IMR-90 (cell line): ENCODE data around the gene C10orf90. TPM values are rescaled to one million over a fixed set of nuclear protein-coding genes. Genes with fewer than 3 reads are reported as not detected.

Experiments used
- ATAC-seq: fragments of 200-7000 bp; cut with Tn5 transposase; 2 replicates; pipeline ENCODE4 v1.9.1; 2020; ENCODE audit warnings: low read depth, mild to moderate bottlenecking, moderate library complexity
- BruUV-seq: library from RNA; stranded (reverse); fragments of 400-500 nt; replicated peaks from 2 replicates; lab custom pipeline; 2021; lab: Mats Ljungman, UMichigan
- CTCF ChIA-PET: fragments of 300-600 bp; formaldehyde crosslinking; extraction: SDS; loops from one replicate; lab custom pipeline; 2021; ENCODE audit warnings: antibody characterized with exemption; lab: Yijun Ruan, JAX
- POLR2A ChIA-PET: fragments of 300-600 bp; sonication (Branson Sonifier 250); formaldehyde crosslinking; loops from one replicate; lab custom pipeline; 2022; ENCODE audit warnings: antibody characterized with exemption; ENCODE audit not compliant: unreplicated experiment; lab: Charles Lee
- DNase-seq: peaks from one replicate; pipeline ENCODE4 v3.0.0; 2013
- H2AFZ ChIP-seq: replicated peaks from 2 replicates; pipeline ENCODE3; 2013; ENCODE audit warnings: low read length, mild to moderate bottlenecking; ENCODE audit not compliant: poor library complexity
- H2AK5ac ChIP-seq: 2 replicates; pipeline ENCODE4 v1.6.1; 2013; ENCODE audit warnings: low read depth, low read length, inconsistent platforms
- H2AK9ac ChIP-seq: replicated peaks from 2 replicates; pipeline ENCODE3; 2013; ENCODE audit warnings: mild to moderate bottlenecking, low read depth, low read length, moderate library complexity; ENCODE audit not compliant: poor library complexity
- H2BK120ac ChIP-seq: 2 replicates; pipeline ENCODE4 v1.6.1; 2013; ENCODE audit warnings: low read depth, low read length, inconsistent platforms
- H2BK15ac ChIP-seq: 3 replicates; pipeline ENCODE4 v1.6.1; 2013; ENCODE audit warnings: low read depth, low read length, inconsistent platforms
- H2BK20ac ChIP-seq: 2 replicates; pipeline ENCODE4 v1.6.1; 2013; ENCODE audit warnings: low read depth, mild to moderate bottlenecking, inconsistent platforms, low read length, moderate library complexity
- H2BK5ac ChIP-seq: 2 replicates; pipeline ENCODE4 v1.6.1; 2013; ENCODE audit warnings: mild to moderate bottlenecking, low read depth, low read length, inconsistent platforms; ENCODE audit not compliant: poor library complexity, severe bottlenecking
- H3K14ac ChIP-seq: replicated peaks from 2 replicates; pipeline ENCODE4 v1.6.1; 2013; ENCODE audit warnings: low read depth, low read length, inconsistent platforms
- H3K18ac ChIP-seq: 2 replicates; pipeline ENCODE4 v1.6.1; 2013; ENCODE audit warnings: low read depth, low read length, control low read depth
- H3K23ac ChIP-seq: 2 replicates; pipeline ENCODE4 v1.6.1; 2013; ENCODE audit warnings: low read depth, low read length, inconsistent platforms
- H3K27ac ChIP-seq: 2 replicates; pipeline ENCODE4 v1.5.1; 2013; ENCODE audit warnings: mild to moderate bottlenecking, control low read depth, low read length; ENCODE audit not compliant: insufficient read depth
- H3K27me3 ChIP-seq: 2 replicates; pipeline ENCODE4 v1.6.1; 2013; ENCODE audit warnings: low read length; ENCODE audit not compliant: control insufficient read depth, insufficient read depth
- H3K36me3 ChIP-seq: 2 replicates; pipeline ENCODE4 v1.6.1; 2013; ENCODE audit warnings: low read length, mixed read lengths; ENCODE audit not compliant: control insufficient read depth, insufficient read depth
- H3K4ac ChIP-seq: 2 replicates; pipeline ENCODE4 v1.6.1; 2013; ENCODE audit warnings: low read depth, low read length, inconsistent platforms
- H3K4me1 ChIP-seq: 2 replicates; pipeline ENCODE4 v1.6.1; 2013; ENCODE audit warnings: low read length, mixed read lengths; ENCODE audit not compliant: control insufficient read depth, insufficient read depth
- H3K4me2 ChIP-seq: 2 replicates; pipeline ENCODE4 v1.6.1; 2013; ENCODE audit warnings: low read depth, mild to moderate bottlenecking, control low read depth, low read length, moderate library complexity
- H3K4me3 ChIP-seq: 2 replicates; pipeline ENCODE4 v1.5.1; 2013; ENCODE audit warnings: low read depth, mild to moderate bottlenecking, control low read depth, low read length, moderate library complexity; ENCODE audit not compliant: insufficient read depth
- H3K56ac ChIP-seq: 2 replicates; pipeline ENCODE4 v1.6.1; 2013; ENCODE audit warnings: low read length, inconsistent platforms; ENCODE audit not compliant: insufficient read depth; ENCODE audit errors: extremely low read depth
- H3K79me1 ChIP-seq, 2 experiments: 2 replicates each; pipeline ENCODE4 v1.6.1; 2013; ENCODE audit warnings: low read length in 2 of 2, inconsistent platforms in 1 of 2, low read depth in 1 of 2
- H3K9ac ChIP-seq: 2 replicates; pipeline ENCODE4 v1.6.1; 2013; ENCODE audit warnings: low read depth, low read length, control low read depth
- H3K9me1 ChIP-seq: 2 replicates; pipeline ENCODE4 v1.6.1; 2013; ENCODE audit warnings: low read length, inconsistent platforms; ENCODE audit not compliant: insufficient read depth
- H3K9me3 ChIP-seq: 2 replicates; pipeline ENCODE4 v1.6.1; 2013; ENCODE audit warnings: low read length; ENCODE audit not compliant: control insufficient read depth, insufficient read depth
- H4K20me1 ChIP-seq: 2 replicates; pipeline ENCODE4 v1.6.1; 2013; ENCODE audit warnings: low read length, inconsistent platforms; ENCODE audit not compliant: insufficient read depth
- H4K5ac ChIP-seq: 2 replicates; pipeline ENCODE4 v1.6.1; 2013; ENCODE audit warnings: mild to moderate bottlenecking, low read depth, low read length, control low read depth
- H4K8ac ChIP-seq, 2 experiments: 2 replicates each; pipeline ENCODE4 v1.6.1; 2013; ENCODE audit warnings: low read depth in 2 of 2, low read length in 2 of 2, control low read depth in 1 of 2, inconsistent platforms in 1 of 2
- H4K91ac ChIP-seq: 2 replicates; pipeline ENCODE4 v1.6.1; 2013; ENCODE audit warnings: low read depth, low read length, inconsistent platforms; ENCODE audit not compliant: insufficient read depth
- CEBPB ChIP-seq: IDR thresholded peaks from 2 replicates; pipeline ENCODE4 v1.6.1; 2012; ENCODE audit warnings: low read depth, low read length, improper control_type of control experiment
- FOS ChIP-seq: fragments of 150-350 bp; IDR thresholded peaks from 2 replicates; pipeline ENCODE4 v1.6.1; 2016; ENCODE audit warnings: low read depth, low read length
- WGBS, 2 experiments: methylation state at CpG; one replicate each; pipeline versions ENCODE4 v1.1.5 to v1.1.7; 2013; ENCODE audit warnings: missing lambda C conversion rate in 2 of 2; ENCODE audit not compliant: insufficient read length in 1 of 2; ENCODE audit errors: extremely low coverage in 2 of 2; 5-methylcytosine and 5-hydroxymethylcytosine counted together
- dilution Hi-C: fragments of 300-500 bp; cut with HindIII; formaldehyde crosslinking; loops from one replicate; pipeline ENCODE4 v1.14.3; 2018; ENCODE audit warnings: low sequenced_read_pairs; ENCODE audit not compliant: unreplicated experiment
- in situ Hi-C: fragments of 300-500 bp; cut with MboI; formaldehyde crosslinking; loops from 3 replicates; pipeline ENCODE4 v1.14.3; 2019; ENCODE audit warnings: low sequenced_read_pairs, inconsistent platforms, mixed read lengths
- intact Hi-C: fragments of 100-400 bp; cut with micrococcal nuclease; formaldehyde crosslinking; loops from 2 replicates; pipeline ENCODE4 v1.10.0; 2022
- polyA plus RNA-seq, 3 experiments: library from polyadenylated mRNA; depleted of rRNA; stranded (reverse); fragments of >200 nt; gene quantifications; 2 replicates each; pipeline ENCODE4 v1.2.3, GENCODE V29; 2012; ENCODE audit warnings: low replicate concordance in 1 of 3
- total RNA-seq: library from RNA; depleted of rRNA; stranded (reverse); fragments of >200 nt; gene quantifications from 2 replicates; pipeline ENCODE4 v1.2.3, GENCODE V29; 2012

Gene C10orf90
- total and polyA plus RNA-seq, 2 of the 4 experiments (the other 2 are of a cell fraction) = 0.05 to 0.18 TPM

- in situ Hi-C loops = no loop called here
- Histone ChIP-seq H4K20me1 (no peaks in the 10 kb centered on the region), H3K4me1 (no peaks in the 10 kb centered on the region), H2BK15ac (no peak overlapping the region), H4K91ac (no peak overlapping the region), H3K36me3 (no peaks in the 10 kb centered on the region), H3K23ac (no peak overlapping the region), H3K56ac (no peak overlapping the region), H2AK9ac (no peak overlapping the region), H3K9ac (no peak overlapping the region), H3K79me1 (no peaks in the 10 kb centered on the region), H3K9me1 (no peaks in the 10 kb centered on the region), H3K27me3 (no peaks in the 10 kb centered on the region), H2AFZ (no peak overlapping the region), H3K4ac (no peak overlapping the region), H3K27ac (no peak overlapping the region), H4K8ac (no peak overlapping the region), H2AK5ac (no peak overlapping the region), H4K5ac (no peak overlapping the region), H3K18ac (no peak overlapping the region), H2BK120ac (no peak overlapping the region), H2BK5ac (no peak overlapping the region), H3K9me3 (no peaks in the 10 kb centered on the region), H3K4me3 (no peak overlapping the region), H2BK20ac (no peak overlapping the region), H3K4me2 (no peak overlapping the region), H3K14ac (no peak overlapping the region)
- dilution Hi-C loops = no loop called here
- POLR2A ChIA-PET = no interaction called here
- CTCF ChIA-PET = no interaction called here
- TF ChIP-seq CEBPB (peak; percentile 58; the same call in 1 of the 2 replicates), FOS (no peak)
- no TSS peak for BruUV-seq
- WGBS, 2 experiments = 60% methylated on average over 1 of the region's 3 CpGs; no CpG with 5 or more reads in 1 of the 2 experiments
- intact Hi-C loops = no loop called here
- ATAC-seq = no peak
- DNase-seq = no peak
These were observed 30.1 kb downstream of the C10orf90 start for GRCh38 chr10:126640401-126640800.
